GM12874 (cell line): ENCODE measurements around the gene ATG5.

Source experiments
- CTCF ChIP-seq: IDR thresholded peaks from 2 replicates; pipeline ENCODE4 v1.5.1; 2011; ENCODE audit warnings: low read depth, mild to moderate bottlenecking, control low read depth, low read length, moderate library complexity; ENCODE audit not compliant: insufficient read depth

The ATG5 gene

GRCh38 chr6:106360410-106360988 is 34.9 kb upstream of the ATG5 start, which contains the start of gene CRYBG1:
CRYBG1 (plus strand) TSS chr6:106360717; CDS start chr6:106360909, 192 bp downstream.
- TF ChIP-seq CTCF: peak; percentile 93

DNA sequence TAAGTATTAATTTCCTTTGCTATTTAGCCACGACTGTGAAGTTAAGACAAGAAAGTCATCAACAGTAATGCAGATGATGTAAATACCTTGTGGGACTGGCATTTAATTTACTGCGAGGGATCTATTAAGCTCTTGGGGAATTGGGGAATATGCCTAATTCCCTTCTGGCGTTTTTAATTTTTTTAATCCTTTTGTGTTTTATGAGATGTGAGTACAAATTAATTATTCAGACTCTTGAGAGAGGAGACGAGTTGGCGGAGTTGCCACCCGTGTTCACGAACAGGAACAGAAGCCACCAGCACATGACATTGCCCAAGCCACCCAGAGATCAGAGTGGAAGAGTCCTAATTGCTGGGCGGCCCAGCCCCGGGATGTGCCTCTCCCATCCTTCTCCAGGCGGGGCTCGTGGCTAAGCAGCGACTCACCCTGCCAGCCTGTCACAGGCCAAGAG is 34.4 kb upstream of the ATG5 start:
- no peak for TF ChIP-seq CTCF

DNA sequence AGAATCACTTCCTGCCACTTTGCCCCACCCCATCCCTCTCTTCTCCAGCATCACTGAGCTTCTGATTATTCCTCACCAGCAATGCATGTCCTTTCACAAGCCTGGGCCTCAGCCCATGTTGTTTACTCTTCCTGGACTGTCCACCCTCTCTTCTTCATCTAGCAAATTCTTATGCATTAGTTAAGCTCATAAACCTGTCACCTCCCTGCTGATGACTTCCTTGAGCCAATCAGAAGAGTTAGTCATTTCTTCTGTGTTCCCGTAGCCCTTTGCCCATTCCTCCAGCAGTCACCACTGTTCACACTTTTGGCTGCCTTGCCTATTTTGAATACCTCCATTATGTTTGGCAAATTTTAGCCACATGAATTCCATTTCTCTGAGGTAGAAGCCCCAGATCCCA is 30.8 kb upstream of the ATG5 start:
- no peak for TF ChIP-seq CTCF

- no peak for TF ChIP-seq CTCF
These were observed 21.7 kb upstream of the ATG5 start for GRCh38 chr6:106347219-106347618.

DNA sequence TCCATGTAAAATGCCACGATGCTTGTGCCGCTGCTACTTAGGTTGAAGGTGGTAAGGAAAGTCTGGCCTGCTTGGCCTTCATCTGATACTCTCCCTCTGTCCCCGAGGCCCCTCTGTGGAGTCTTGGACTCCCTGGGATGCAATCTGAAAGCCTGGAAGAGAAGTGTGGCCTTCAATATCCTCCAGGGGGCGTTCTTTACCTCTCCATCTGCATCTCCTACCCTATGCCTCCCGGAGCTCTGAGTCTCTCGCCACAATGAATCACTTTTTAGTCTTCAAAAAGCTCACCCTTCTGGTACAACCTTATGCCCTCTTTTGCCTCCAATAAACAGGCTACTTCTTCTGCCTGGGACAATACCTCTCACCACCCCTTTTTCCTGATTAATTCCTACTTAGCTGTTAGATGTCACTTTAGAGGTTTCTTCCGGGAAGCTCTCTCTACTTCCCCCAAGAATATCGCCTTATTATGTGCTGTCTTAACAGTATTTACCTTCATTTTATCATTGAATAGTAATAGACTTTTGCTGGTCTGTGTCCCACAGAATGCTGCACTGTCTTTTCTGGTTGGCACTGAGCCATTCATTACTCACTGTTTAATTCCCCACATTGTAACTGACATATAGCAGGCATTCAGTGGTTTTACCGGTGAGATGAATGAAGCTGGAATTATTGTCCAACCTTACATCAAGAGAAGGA is 13.9 kb upstream of the ATG5 start:
- TF ChIP-seq CTCF: peak; percentile 75

- TF ChIP-seq CTCF: peak; percentile 43; the same call in 1 of the 2 replicates
These were observed 9.3 kb upstream of the ATG5 start for GRCh38 chr6:106334646-106335448.

DNA sequence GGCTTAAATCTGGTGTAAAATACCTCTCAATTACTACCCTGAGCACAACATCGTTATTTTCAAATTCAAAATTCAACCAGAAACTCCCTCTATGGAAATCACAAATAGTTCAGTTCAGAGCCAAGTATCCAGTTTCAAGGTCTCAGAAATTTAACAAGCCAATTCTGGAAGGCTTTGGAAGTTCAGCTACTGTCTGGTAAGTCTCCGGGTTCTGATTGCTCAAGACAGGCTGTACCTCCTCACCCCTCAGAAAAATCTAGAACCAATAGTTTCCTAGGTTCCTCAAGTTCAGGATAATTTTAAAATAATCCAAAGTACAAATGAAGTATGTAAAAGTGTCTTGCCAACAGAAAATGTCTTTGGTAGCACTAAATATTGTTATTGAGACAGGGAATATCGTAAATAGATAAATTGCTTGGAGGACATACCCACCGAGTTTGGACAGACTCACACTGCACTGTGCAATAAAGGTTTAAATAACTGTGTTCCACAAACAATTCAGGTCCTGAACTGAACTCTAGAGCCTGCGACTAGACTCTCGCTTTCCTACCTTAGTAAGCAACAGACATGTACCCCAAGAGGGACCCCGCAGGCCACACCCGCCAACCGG is 729 bp downstream of the ATG5 start:
- TF ChIP-seq CTCF: no peak
